Trophoblast cell (in vitro differentiated cells and primary cell): ENCODE results near the gene TTC24.

Source experiments
- DNase-seq, 2 donors: peaks; one replicate each; pipeline ENCODE4 v3.0.0-alpha.2; 2016
- H2AFZ ChIP-seq: 2 replicates; pipeline ENCODE4 v1.6.1; 2013; ENCODE audit warnings: low read length, moderate library complexity, mild to moderate bottlenecking; ENCODE audit not compliant: insufficient read depth, poor library complexity
- H2AK5ac ChIP-seq: 2 replicates; pipeline ENCODE4 v1.6.1; 2013; ENCODE audit warnings: mild to moderate bottlenecking, low read length
- H2BK120ac ChIP-seq: 2 replicates; pipeline ENCODE4 v1.6.1; 2013; ENCODE audit warnings: low read length, mild to moderate bottlenecking, moderate library complexity; ENCODE audit not compliant: insufficient read depth, poor library complexity
- H2BK12ac ChIP-seq: 2 replicates; pipeline ENCODE4 v1.6.1; 2013; ENCODE audit warnings: mild to moderate bottlenecking, low read length, moderate library complexity
- H2BK5ac ChIP-seq: 2 replicates; pipeline ENCODE4 v1.6.1; 2013; ENCODE audit warnings: low read length, low read depth, moderate library complexity, mild to moderate bottlenecking; ENCODE audit not compliant: poor library complexity
- H3K14ac ChIP-seq: 2 replicates; pipeline ENCODE4 v1.6.1; 2013; ENCODE audit warnings: mild to moderate bottlenecking, low read length
- H3K18ac ChIP-seq: 2 replicates; pipeline ENCODE4 v1.6.1; 2013; ENCODE audit warnings: mild to moderate bottlenecking, low read length
- H3K23ac ChIP-seq: 2 replicates; pipeline ENCODE4 v1.6.1; 2013; ENCODE audit warnings: low read length
- H3K27ac ChIP-seq: 2 replicates; pipeline ENCODE4 v1.5.1; 2013; ENCODE audit warnings: low read depth, mild to moderate bottlenecking, inconsistent platforms, low read length, moderate library complexity
- H3K27me3 ChIP-seq: 2 replicates; pipeline ENCODE4 v1.6.1; 2013; ENCODE audit warnings: inconsistent platforms, mild to moderate bottlenecking, low read length, moderate library complexity; ENCODE audit not compliant: insufficient read depth
- H3K36me3 ChIP-seq, 2 experiments: 1 replicate in 1 of 2; 2 replicates in 1 of 2; pipeline ENCODE4 v1.6.1; 2013; ENCODE audit warnings: low read length in 2 of 2, mild to moderate bottlenecking in 2 of 2, moderate library complexity in 1 of 2; ENCODE audit not compliant: insufficient read depth in 2 of 2, control insufficient read depth in 1 of 2
- H3K4ac ChIP-seq: 2 replicates; pipeline ENCODE4 v1.6.1; 2013; ENCODE audit warnings: low read depth, mild to moderate bottlenecking, low read length, moderate library complexity
- H3K4me1 ChIP-seq, 2 experiments: 1 replicate in 1 of 2; 2 replicates in 1 of 2; pipeline ENCODE4 v1.6.1; 2013; ENCODE audit warnings: low read length in 2 of 2, mild to moderate bottlenecking in 2 of 2, moderate library complexity in 1 of 2; ENCODE audit not compliant: insufficient read depth in 2 of 2, control insufficient read depth in 1 of 2
- H3K4me2 ChIP-seq: 2 replicates; pipeline ENCODE4 v1.6.1; 2013; ENCODE audit warnings: inconsistent platforms, mild to moderate bottlenecking, low read length, moderate library complexity
- H3K4me3 ChIP-seq: 2 replicates; pipeline ENCODE4 v1.5.1; 2013; ENCODE audit warnings: mild to moderate bottlenecking, low read depth, low read length, inconsistent platforms
- H3K79me1 ChIP-seq: one replicate; pipeline ENCODE4 v1.6.1; 2013; ENCODE audit warnings: low read length
- H3K79me2 ChIP-seq: 2 replicates; pipeline ENCODE4 v1.6.1; 2013; ENCODE audit warnings: low read length, mild to moderate bottlenecking; ENCODE audit not compliant: control insufficient read depth, insufficient read depth, poor library complexity
- H3K9ac ChIP-seq: 2 replicates; pipeline ENCODE4 v1.6.1; 2013; ENCODE audit warnings: mild to moderate bottlenecking, low read length
- H3K9me3 ChIP-seq: 2 replicates; pipeline ENCODE4 v1.6.1; 2013; ENCODE audit warnings: low read depth, mild to moderate bottlenecking, control low read depth, inconsistent platforms, low read length; ENCODE audit not compliant: insufficient read depth
- H4K12ac ChIP-seq: 2 replicates; pipeline ENCODE4 v1.6.1; 2013; ENCODE audit warnings: low read depth, mild to moderate bottlenecking, low read length, moderate library complexity
- H4K8ac ChIP-seq: 2 replicates; pipeline ENCODE4 v1.6.1; 2013; ENCODE audit warnings: low read depth, mild to moderate bottlenecking, low read length, moderate library complexity
- H4K91ac ChIP-seq: one replicate; pipeline ENCODE4 v1.6.1; 2013; ENCODE audit warnings: low read depth, mild to moderate bottlenecking, low read length, moderate library complexity
- WGBS: extraction: QIAGEN DNeasy Blood & Tissue Kit; methylation state at CpG from one replicate; pipeline ENCODE4 v1.1.7; 2013; ENCODE audit warnings: missing lambda C conversion rate; ENCODE audit not compliant: insufficient read length, insufficient coverage; ENCODE audit errors: extremely low coverage; 5-methylcytosine and 5-hydroxymethylcytosine counted together

The TTC24 gene

GRCh38 chr1:156556354-156556753, 23.2 kb upstream of the TTC24 start:
- no peak overlapping the region for H4K12ac ChIP-seq
- no peak overlapping the region for H3K18ac ChIP-seq
- H3K9ac ChIP-seq, result no peak overlapping the region
- no peak overlapping the region for H2BK5ac ChIP-seq
- H2BK120ac ChIP-seq, result no peak overlapping the region
- H2AFZ ChIP-seq, result no peak overlapping the region
- no peak overlapping the region for H4K91ac ChIP-seq
- H4K8ac ChIP-seq, result no peak overlapping the region
- H3K79me2 ChIP-seq, result peaks cover 2% of the 10 kb centered on the region
- H3K4me1 ChIP-seq, result peaks cover 18% of the 10 kb centered on the region in 2 experiments
- no peaks in the 10 kb centered on the region for H3K79me1 ChIP-seq
- H3K9me3 ChIP-seq, result no peaks in the 10 kb centered on the region
- no peak for DNase-seq
- no peak overlapping the region for H3K27ac ChIP-seq
- H2BK12ac ChIP-seq, result no peak overlapping the region
- peaks cover 31 to 37% of the 10 kb centered on the region in 2 experiments for H3K36me3 ChIP-seq
- no CpG with 5 or more reads among the region's 9 CpGs for WGBS
- H2AK5ac ChIP-seq, result no peak overlapping the region
- H3K4me2 ChIP-seq, result no peak overlapping the region
- no peak overlapping the region for H3K14ac ChIP-seq
- no peak overlapping the region for H3K4me3 ChIP-seq
- no peaks in the 10 kb centered on the region for H3K27me3 ChIP-seq
- H3K23ac ChIP-seq, result no peak overlapping the region
- no peak overlapping the region for H3K4ac ChIP-seq

GRCh38 chr1:156559086-156559796, 20.3 kb upstream of the TTC24 start:
- Histone ChIP-seq H4K91ac (no peak overlapping the region), H3K4ac (no peak overlapping the region), H4K12ac (no peak overlapping the region), H3K9me3 (no peaks in the 10 kb centered on the region), H3K36me3 (peaks cover 41 to 49% of the 10 kb centered on the region in 2 experiments), H3K27me3 (no peaks in the 10 kb centered on the region), H3K27ac (no peak overlapping the region), H2AFZ (no peak overlapping the region), H2BK12ac (no peak overlapping the region), H4K8ac (no peak overlapping the region), H2BK5ac (no peak overlapping the region), H3K79me2 (peaks cover 2% of the 10 kb centered on the region), H2BK120ac (no peak overlapping the region), H3K14ac (no peak overlapping the region), H3K18ac (no peak overlapping the region), H3K4me3 (no peak overlapping the region), H3K4me1 (peaks cover 13 to 15% of the 10 kb centered on the region in 2 experiments), H3K4me2 (no peak overlapping the region), H3K23ac (no peak overlapping the region), H3K9ac (peak overlapping the region; percentile 26), H2AK5ac (no peak overlapping the region), H3K79me1 (no peaks in the 10 kb centered on the region)
- peak; percentile 91 to 96 for DNase-seq
- WGBS, result no CpG with 5 or more reads among the region's 8 CpGs

GRCh38 chr1:156559797-156560385, 19.6 kb upstream of the TTC24 start:
- Histone ChIP-seq H3K18ac (no peak overlapping the region), H4K12ac (no peak overlapping the region), H3K4ac (no peak overlapping the region), H4K91ac (no peak overlapping the region), H2BK12ac (no peak overlapping the region), H3K36me3 (peaks cover 38 to 54% of the 10 kb centered on the region in 2 experiments), H3K79me2 (peaks cover 2% of the 10 kb centered on the region), H3K14ac (no peak overlapping the region), H2AK5ac (no peak overlapping the region), H3K79me1 (no peaks in the 10 kb centered on the region), H3K9ac (no peak overlapping the region), H2BK5ac (no peak overlapping the region), H3K4me2 (no peak overlapping the region), H3K4me3 (no peak overlapping the region), H3K23ac (no peak overlapping the region), H3K4me1 (peaks cover 13 to 15% of the 10 kb centered on the region in 2 experiments), H2AFZ (no peak overlapping the region), H2BK120ac (no peak overlapping the region), H3K27me3 (no peaks in the 10 kb centered on the region), H3K9me3 (no peaks in the 10 kb centered on the region), H3K27ac (peak overlapping the region; percentile 8), H4K8ac (no peak overlapping the region)
- peak; percentile 93 to 94 for DNase-seq
- no CpG with 5 or more reads among the region's 5 CpGs for WGBS

- DNase-seq, result no peak
- no CpG with 5 or more reads among the region's 5 CpGs for WGBS
- H2AFZ ChIP-seq, result no peak overlapping the region
Observed at GRCh38 chr1:156560585-156561163, 18.8 kb upstream of the TTC24 start.

More at GRCh38 chr1:156560585-156561163, 18.8 kb upstream of the TTC24 start:
- Histone ChIP-seq H4K12ac (no peak overlapping the region), H3K4ac (no peak overlapping the region), H3K36me3 (peaks cover 34 to 58% of the 10 kb centered on the region in 2 experiments), H3K18ac (no peak overlapping the region), H2BK5ac (no peak overlapping the region), H4K91ac (no peak overlapping the region), H3K27me3 (no peaks in the 10 kb centered on the region), H3K4me1 (peaks cover 13 to 15% of the 10 kb centered on the region in 2 experiments), H3K79me2 (peaks cover 2% of the 10 kb centered on the region), H2BK12ac (no peak overlapping the region), H3K79me1 (no peaks in the 10 kb centered on the region), H3K9me3 (no peaks in the 10 kb centered on the region), H3K27ac (peak overlapping the region; percentile 6), H3K4me3 (no peak overlapping the region), H3K4me2 (no peak overlapping the region), H3K14ac (peak overlapping the region; percentile 66), H3K9ac (no peak overlapping the region), H2BK120ac (peak overlapping the region; percentile 26), H4K8ac (no peak overlapping the region), H2AK5ac (no peak overlapping the region), H3K23ac (no peak overlapping the region)
